ENCODE data around the gene VEGFB. TPM values are rescaled to one million over a fixed set of nuclear protein-coding genes. Genes with fewer than 3 reads are reported as not detected.

The VEGFB gene
- total RNA-seq, 1 experiment from 2014 or later, result 47.5 TPM

DNA sequence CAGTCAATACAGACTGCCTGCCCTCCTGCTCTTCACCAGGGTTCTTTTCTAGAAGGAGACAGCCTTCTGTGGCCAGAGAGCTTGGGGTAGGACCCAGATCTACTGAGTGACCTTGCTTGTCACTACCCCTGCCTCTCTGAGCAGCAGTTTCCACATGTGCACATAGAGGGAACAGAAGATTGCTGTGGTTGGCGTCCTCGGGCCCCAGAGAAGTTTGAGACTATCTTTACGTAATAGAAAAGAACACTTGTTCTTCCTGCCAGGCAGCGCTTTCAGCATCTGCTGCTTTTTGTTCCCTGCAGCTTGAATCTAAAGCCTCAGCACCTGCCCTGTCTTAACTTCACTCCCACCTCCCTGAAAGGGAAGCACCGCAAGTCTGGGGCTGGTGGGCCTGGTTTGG lies 4.6 kb downstream of the VEGFB start:
- Histone ChIP-seq H3K9me3 (ENCODE audit: control insufficient read depth in 1 of 2, insufficient read depth in 1 of 2, low read depth in 1 of 2, low read length in 2 of 2) (no peaks in the 10 kb centered on the region), H3K27ac (ENCODE audit: low read depth, low read length) (peak overlapping the region; percentile 96), H4K20me1 (ENCODE audit: insufficient read depth) (no peaks in the 10 kb centered on the region), H3K4me1 (ENCODE audit: control insufficient read depth in 1 of 2, insufficient read depth in 2 of 2, low read length in 2 of 2) (peaks cover 31 to 58% of the 10 kb centered on the region in 2 experiments), H3K4me3 (replicated peaks in 1 of 2; ENCODE audit: low read depth in 1 of 2, low read length in 2 of 2) (no peak overlapping the region; a peak in 1 of 4 replicates), H3K4me2 (ENCODE audit: low read length) (peak overlapping the region; percentile 84; the same call in 1 of the 2 replicates), H3K9me2 (ENCODE audit: insufficient read depth) (no peaks in the 10 kb centered on the region), H3K27me3 (ENCODE audit: insufficient read depth, low read length) (no peaks in the 10 kb centered on the region), H3K79me2 (ENCODE audit: insufficient read depth, low read length) (peaks cover 33% of the 10 kb centered on the region), H3K9ac (ENCODE audit: low read length) (peak overlapping the region; percentile 30), H2AFZ (ENCODE audit: low read depth, low read length, poor library complexity, severe bottlenecking) (no peak overlapping the region), H3K36me3 (ENCODE audit: control insufficient read depth in 1 of 2, insufficient read depth in 2 of 2, low read length in 2 of 2) (peaks cover 0 to 18% of the 10 kb centered on the region in 2 experiments; a peak in 1 of 4 replicates)
- ChIA-PET RAD21 (ENCODE audit: low non-redundant PET in 1 of 2, low total read pairs in 2 of 2, uncharacterized antibody in 2 of 2, unreplicated experiment in 2 of 2) (no interaction called here), CTCF (no interaction called here), POLR2A (interaction anchor here (1.1 kb wide), 1 partner anchor 8 kb away, joined by 4 read pairs; no protein-coding TSS in a partner anchor)
- TF ChIP-seq SP1 (IDR thresholded peaks at IDR 0.05; ENCODE audit: low read depth), result no peak
- TF ChIP-seq, protein P1, sequence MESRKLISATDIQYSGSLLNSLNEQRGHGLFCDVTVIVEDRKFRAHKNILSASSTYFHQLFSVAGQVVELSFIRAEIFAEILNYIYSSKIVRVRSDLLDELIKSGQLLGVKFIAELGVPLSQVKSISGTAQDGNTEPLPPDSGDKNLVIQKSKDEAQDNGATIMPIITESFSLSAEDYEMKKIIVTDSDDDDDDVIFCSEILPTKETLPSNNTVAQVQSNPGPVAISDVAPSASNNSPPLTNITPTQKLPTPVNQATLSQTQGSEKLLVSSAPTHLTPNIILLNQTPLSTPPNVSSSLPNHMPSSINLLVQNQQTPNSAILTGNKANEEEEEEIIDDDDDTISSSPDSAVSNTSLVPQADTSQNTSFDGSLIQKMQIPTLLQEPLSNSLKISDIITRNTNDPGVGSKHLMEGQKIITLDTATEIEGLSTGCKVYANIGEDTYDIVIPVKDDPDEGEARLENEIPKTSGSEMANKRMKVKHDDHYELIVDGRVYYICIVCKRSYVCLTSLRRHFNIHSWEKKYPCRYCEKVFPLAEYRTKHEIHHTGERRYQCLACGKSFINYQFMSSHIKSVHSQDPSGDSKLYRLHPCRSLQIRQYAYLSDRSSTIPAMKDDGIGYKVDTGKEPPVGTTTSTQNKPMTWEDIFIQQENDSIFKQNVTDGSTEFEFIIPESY (IDR thresholded peaks at IDR 0.05; ENCODE audit: extremely low read depth, insufficient replicate concordance, low read length), result no peak
- TF ChIP-seq, protein P2, sequence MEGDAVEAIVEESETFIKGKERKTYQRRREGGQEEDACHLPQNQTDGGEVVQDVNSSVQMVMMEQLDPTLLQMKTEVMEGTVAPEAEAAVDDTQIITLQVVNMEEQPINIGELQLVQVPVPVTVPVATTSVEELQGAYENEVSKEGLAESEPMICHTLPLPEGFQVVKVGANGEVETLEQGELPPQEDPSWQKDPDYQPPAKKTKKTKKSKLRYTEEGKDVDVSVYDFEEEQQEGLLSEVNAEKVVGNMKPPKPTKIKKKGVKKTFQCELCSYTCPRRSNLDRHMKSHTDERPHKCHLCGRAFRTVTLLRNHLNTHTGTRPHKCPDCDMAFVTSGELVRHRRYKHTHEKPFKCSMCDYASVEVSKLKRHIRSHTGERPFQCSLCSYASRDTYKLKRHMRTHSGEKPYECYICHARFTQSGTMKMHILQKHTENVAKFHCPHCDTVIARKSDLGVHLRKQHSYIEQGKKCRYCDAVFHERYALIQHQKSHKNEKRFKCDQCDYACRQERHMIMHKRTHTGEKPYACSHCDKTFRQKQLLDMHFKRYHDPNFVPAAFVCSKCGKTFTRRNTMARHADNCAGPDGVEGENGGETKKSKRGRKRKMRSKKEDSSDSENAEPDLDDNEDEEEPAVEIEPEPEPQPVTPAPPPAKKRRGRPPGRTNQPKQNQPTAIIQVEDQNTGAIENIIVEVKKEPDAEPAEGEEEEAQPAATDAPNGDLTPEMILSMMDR (IDR thresholded peaks at IDR 0.05 in 2 of 3, conservative IDR thresholded peaks at IDR 0.05 in 1 of 3; ENCODE audit: borderline replicate concordance in 1 of 3, insufficient read depth in 1 of 3, low read depth in 2 of 3, low read length in 2 of 3), result no peak
- no peak for TF ChIP-seq EZH2 (IDR thresholded peaks at IDR 0.05)
- no peak for TF ChIP-seq SRF (IDR thresholded peaks at IDR 0.05; ENCODE audit: low read depth)
- no peak for TF ChIP-seq RAD21 (IDR thresholded peaks at IDR 0.05; ENCODE audit: low read depth)
- TF ChIP-seq POLR2A (IDR thresholded peaks at IDR 0.05; ENCODE audit: borderline replicate concordance, extremely low read depth, insufficient read depth, insufficient read length), result no peak
- TF ChIP-seq FOSL1 (IDR thresholded peaks at IDR 0.05; ENCODE audit: low read depth), result no peak
- TF ChIP-seq EZH2phosphoT487 (IDR thresholded peaks at IDR 0.05; ENCODE audit: borderline replicate concordance), result no peak
- TF ChIP-seq CBX3 (IDR thresholded peaks at IDR 0.05; ENCODE audit: low read depth), result no peak
- TF ChIP-seq, protein P3, sequence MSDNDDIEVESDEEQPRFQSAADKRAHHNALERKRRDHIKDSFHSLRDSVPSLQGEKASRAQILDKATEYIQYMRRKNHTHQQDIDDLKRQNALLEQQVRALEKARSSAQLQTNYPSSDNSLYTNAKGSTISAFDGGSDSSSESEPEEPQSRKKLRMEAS (IDR thresholded peaks at IDR 0.05), result no peak
- no peak for TF ChIP-seq ZFX (IDR thresholded peaks at IDR 0.05)
- TF ChIP-seq, protein P4, sequence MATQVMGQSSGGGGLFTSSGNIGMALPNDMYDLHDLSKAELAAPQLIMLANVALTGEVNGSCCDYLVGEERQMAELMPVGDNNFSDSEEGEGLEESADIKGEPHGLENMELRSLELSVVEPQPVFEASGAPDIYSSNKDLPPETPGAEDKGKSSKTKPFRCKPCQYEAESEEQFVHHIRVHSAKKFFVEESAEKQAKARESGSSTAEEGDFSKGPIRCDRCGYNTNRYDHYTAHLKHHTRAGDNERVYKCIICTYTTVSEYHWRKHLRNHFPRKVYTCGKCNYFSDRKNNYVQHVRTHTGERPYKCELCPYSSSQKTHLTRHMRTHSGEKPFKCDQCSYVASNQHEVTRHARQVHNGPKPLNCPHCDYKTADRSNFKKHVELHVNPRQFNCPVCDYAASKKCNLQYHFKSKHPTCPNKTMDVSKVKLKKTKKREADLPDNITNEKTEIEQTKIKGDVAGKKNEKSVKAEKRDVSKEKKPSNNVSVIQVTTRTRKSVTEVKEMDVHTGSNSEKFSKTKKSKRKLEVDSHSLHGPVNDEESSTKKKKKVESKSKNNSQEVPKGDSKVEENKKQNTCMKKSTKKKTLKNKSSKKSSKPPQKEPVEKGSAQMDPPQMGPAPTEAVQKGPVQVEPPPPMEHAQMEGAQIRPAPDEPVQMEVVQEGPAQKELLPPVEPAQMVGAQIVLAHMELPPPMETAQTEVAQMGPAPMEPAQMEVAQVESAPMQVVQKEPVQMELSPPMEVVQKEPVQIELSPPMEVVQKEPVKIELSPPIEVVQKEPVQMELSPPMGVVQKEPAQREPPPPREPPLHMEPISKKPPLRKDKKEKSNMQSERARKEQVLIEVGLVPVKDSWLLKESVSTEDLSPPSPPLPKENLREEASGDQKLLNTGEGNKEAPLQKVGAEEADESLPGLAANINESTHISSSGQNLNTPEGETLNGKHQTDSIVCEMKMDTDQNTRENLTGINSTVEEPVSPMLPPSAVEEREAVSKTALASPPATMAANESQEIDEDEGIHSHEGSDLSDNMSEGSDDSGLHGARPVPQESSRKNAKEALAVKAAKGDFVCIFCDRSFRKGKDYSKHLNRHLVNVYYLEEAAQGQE (IDR thresholded peaks at IDR 0.05; ENCODE audit: low read depth), result no peak
- no peak for TF ChIP-seq JUND (IDR thresholded peaks at IDR 0.05)
- no peak for TF ChIP-seq EGR1 (IDR thresholded peaks at IDR 0.05; ENCODE audit: low read depth)
- TF ChIP-seq TCF7L2 (IDR thresholded peaks at IDR 0.05; ENCODE audit: borderline replicate concordance, extremely low read depth, insufficient read depth, insufficient read length), result no peak
- no peak for TF ChIP-seq ELF1 (IDR thresholded peaks at IDR 0.05; ENCODE audit: borderline replicate concordance, low read depth)
- no peak for TF ChIP-seq POLR2AphosphoS5 (IDR thresholded peaks at IDR 0.05; ENCODE audit: low read depth, low read length)
- ATAC-seq (no peak), DNase-seq (ENCODE audit: low read depth, low spot score) (no peak)
- no TSS peak for BruUV-seq (replicated peaks)
- intact Hi-C loops (cut with micrococcal nuclease), result no loop called here
